ENCODE data around the gene CHRNA1. TPM values are rescaled to one million over a fixed set of nuclear protein-coding genes. Genes with fewer than 3 reads are reported as not detected.
"Not testable (repeated sequence)": the region's sequence is repeated elsewhere in the genome, so short reads cannot be mapped to it uniquely, and the experiment has no call there.

Gene CHRNA1
- total and polyA plus RNA-seq, 2 of the 13 experiments (the other 11 are each of a cell fraction or from before 2014, with no cell fraction given) = not detected

DNA sequence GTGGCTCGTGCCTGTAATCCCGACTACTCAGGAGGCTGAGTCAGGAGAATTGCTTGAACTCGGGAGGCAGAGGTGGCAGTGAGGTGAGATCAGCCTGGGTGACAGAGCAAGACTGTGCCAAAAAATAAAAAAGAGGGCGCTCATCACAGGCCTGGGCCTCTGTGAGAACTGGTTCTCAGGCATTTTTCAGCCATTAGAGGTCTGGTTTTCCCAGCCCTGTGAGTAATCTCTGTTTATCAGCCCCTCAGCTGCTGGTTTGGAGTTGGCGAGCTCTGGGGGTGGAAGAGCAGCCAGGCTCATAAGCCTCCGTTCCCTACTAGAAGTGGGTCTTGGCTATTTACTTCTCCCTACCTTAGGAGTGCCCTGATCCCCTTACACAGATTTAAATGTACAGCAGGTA lies 53.1 kb downstream of the CHRNA1 start:
- H3K4me3 ChIP-seq (replicated peaks in 1 of 3; ENCODE audit: insufficient read depth in 1 of 3, low read depth in 2 of 3, low read length in 3 of 3) = no peak overlapping the region
- H3K9ac ChIP-seq (ENCODE audit: insufficient read depth, low read depth, low read length) = no peak overlapping the region
- FAIRE-seq (no peak), ATAC-seq (no peak), DNase-seq (ENCODE audit: low spot score) (no peak)
- no TSS peak for BruUV-seq (replicated peaks)
- intact Hi-C loops (cut with micrococcal nuclease; ENCODE audit: unreplicated experiment) (no loop called here), in situ Hi-C loops (cut with HindIII; ENCODE audit: extremely low pct_ligation_motif_present, low pct_unique_long_range_greater_than_20kb) (no loop called here)
- no peak overlapping the region for H3K4me2 ChIP-seq (ENCODE audit: low read depth, low read length)
- CTCF ChIA-PET (ENCODE audit: low intra/inter-chr PET ratio, low total read pairs) = no interaction called here
- H3K27me3 ChIP-seq (ENCODE audit: control insufficient read depth in 1 of 2, insufficient read depth in 2 of 2, low read length in 2 of 2) = peaks cover 0 to 18% of the 10 kb centered on the region in 2 experiments; a peak in 4 of 5 replicates
- H4K20me1 ChIP-seq (ENCODE audit: insufficient read depth, low read length) = no peaks in the 10 kb centered on the region
- POLR2A ChIA-PET = no interaction called here
- TF ChIP-seq RFXAP (CRISPR knock-in tag; IDR thresholded peaks at IDR 0.05; ENCODE audit: borderline replicate concordance) = no peak
- no peak for TF ChIP-seq SP4 (CRISPR knock-in tag; IDR thresholded peaks at IDR 0.05)
- TF ChIP-seq, protein P1, sequence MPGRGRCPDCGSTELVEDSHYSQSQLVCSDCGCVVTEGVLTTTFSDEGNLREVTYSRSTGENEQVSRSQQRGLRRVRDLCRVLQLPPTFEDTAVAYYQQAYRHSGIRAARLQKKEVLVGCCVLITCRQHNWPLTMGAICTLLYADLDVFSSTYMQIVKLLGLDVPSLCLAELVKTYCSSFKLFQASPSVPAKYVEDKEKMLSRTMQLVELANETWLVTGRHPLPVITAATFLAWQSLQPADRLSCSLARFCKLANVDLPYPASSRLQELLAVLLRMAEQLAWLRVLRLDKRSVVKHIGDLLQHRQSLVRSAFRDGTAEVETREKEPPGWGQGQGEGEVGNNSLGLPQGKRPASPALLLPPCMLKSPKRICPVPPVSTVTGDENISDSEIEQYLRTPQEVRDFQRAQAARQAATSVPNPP (CRISPR knock-in tag; IDR thresholded peaks at IDR 0.05) = no peak
- TF ChIP-seq, protein P2, sequence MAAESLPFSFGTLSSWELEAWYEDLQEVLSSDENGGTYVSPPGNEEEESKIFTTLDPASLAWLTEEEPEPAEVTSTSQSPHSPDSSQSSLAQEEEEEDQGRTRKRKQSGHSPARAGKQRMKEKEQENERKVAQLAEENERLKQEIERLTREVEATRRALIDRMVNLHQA (CRISPR knock-in tag; IDR thresholded peaks at IDR 0.05) = no peak
- no peaks in the 10 kb centered on the region for H3K79me2 ChIP-seq (ENCODE audit: insufficient read depth, low read length)
- 10% methylated on average over 6 of the region's 6 CpGs for WGBS (ENCODE audit: low lambda C conversion rate)
- H3K36me3 ChIP-seq (replicated peaks in 1 of 2; ENCODE audit: control insufficient read depth in 1 of 2, insufficient read depth in 2 of 2, low read length in 2 of 2) = no peaks in the 10 kb centered on the region
- H3K4me1 ChIP-seq (ENCODE audit: insufficient read depth, low read length) = no peaks in the 10 kb centered on the region
- no peak overlapping the region for H2AFZ ChIP-seq (ENCODE audit: low read length)
- H3K27ac ChIP-seq (ENCODE audit: extremely low read length, insufficient read depth, low read length) = no peak overlapping the region
- H3K9me3 ChIP-seq (ENCODE audit: low read length) = no peaks in the 10 kb centered on the region

DNA sequence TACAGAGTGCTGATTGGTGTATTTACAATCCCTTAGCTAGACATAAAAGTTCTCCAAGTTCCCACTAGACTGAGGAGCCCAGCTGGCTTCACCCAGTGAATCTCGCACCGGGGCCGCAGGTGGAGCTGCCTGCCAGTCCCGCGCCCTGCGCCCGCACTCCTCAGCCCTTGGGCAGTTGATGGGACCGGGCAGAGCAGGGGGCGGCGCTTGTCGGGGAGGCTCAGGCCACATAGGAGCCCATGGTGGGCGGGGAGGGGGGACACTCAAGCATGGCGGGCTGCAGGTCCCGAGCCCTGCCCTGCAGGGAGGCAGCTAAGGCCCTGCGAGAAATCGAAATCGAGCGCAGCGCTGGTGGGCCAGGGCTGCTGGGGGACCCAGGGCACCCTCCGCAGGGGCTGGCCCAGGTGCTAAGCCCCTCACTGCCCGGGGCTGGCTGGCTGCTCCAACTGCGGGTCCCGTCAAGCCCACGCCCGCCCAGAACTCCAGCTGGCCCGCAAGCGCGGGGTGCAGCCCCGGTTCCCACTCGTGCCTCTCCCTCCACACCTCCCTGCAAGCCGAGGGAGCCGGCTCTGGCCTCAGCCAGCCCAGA lies 54.8 kb downstream of the CHRNA1 start:
- H3K9ac ChIP-seq (ENCODE audit: insufficient read depth, low read depth, low read length); BruUV-seq (replicated peaks); DNase-seq (ENCODE audit: low spot score); H3K4me1 ChIP-seq (ENCODE audit: insufficient read depth, low read length); POLR2A ChIA-PET; H4K20me1 ChIP-seq (ENCODE audit: insufficient read depth, low read length); intact Hi-C loops (cut with micrococcal nuclease; ENCODE audit: unreplicated experiment); H3K4me2 ChIP-seq (ENCODE audit: low read depth, low read length); H3K9me3 ChIP-seq (ENCODE audit: low read length); H2AFZ ChIP-seq (ENCODE audit: low read length); H3K4me3 ChIP-seq (replicated peaks in 1 of 3; ENCODE audit: insufficient read depth in 1 of 3, low read depth in 2 of 3, low read length in 3 of 3); in situ Hi-C loops (cut with HindIII; ENCODE audit: extremely low pct_ligation_motif_present, low pct_unique_long_range_greater_than_20kb); H3K36me3 ChIP-seq (replicated peaks in 1 of 2; ENCODE audit: control insufficient read depth in 1 of 2, insufficient read depth in 2 of 2, low read length in 2 of 2); ATAC-seq; H3K79me2 ChIP-seq (ENCODE audit: insufficient read depth, low read length); CTCF ChIA-PET (ENCODE audit: low intra/inter-chr PET ratio, low total read pairs); H3K27ac ChIP-seq (ENCODE audit: extremely low read length, insufficient read depth, low read length); FAIRE-seq: not testable (repeated sequence)
- peaks cover 0 to 10% of the 10 kb centered on the region in 2 experiments; a peak in 3 of 5 replicates for H3K27me3 ChIP-seq (ENCODE audit: control insufficient read depth in 1 of 2, insufficient read depth in 2 of 2, low read length in 2 of 2)
- 75% methylated on average over 24 of the region's 32 CpGs for WGBS (ENCODE audit: low lambda C conversion rate)
